PC-9 (cell line): ENCODE data around the gene TRPV5.

Source experiments
- CTCF ChIP-seq: fragments of 200-600 bp; sonication (generic); conservative IDR thresholded peaks from 2 replicates; pipeline ENCODE4 v1.6.1; 2017; ENCODE audit warnings: mixed run types, antibody characterized with exemption, mild to moderate bottlenecking, moderate library complexity
- EZH2 ChIP-seq: fragments of 200-600 bp; sonication (generic); IDR thresholded peaks from 2 replicates; pipeline ENCODE4 v1.8.0; 2017; ENCODE audit warnings: antibody characterized with exemption, low read depth

DNA sequence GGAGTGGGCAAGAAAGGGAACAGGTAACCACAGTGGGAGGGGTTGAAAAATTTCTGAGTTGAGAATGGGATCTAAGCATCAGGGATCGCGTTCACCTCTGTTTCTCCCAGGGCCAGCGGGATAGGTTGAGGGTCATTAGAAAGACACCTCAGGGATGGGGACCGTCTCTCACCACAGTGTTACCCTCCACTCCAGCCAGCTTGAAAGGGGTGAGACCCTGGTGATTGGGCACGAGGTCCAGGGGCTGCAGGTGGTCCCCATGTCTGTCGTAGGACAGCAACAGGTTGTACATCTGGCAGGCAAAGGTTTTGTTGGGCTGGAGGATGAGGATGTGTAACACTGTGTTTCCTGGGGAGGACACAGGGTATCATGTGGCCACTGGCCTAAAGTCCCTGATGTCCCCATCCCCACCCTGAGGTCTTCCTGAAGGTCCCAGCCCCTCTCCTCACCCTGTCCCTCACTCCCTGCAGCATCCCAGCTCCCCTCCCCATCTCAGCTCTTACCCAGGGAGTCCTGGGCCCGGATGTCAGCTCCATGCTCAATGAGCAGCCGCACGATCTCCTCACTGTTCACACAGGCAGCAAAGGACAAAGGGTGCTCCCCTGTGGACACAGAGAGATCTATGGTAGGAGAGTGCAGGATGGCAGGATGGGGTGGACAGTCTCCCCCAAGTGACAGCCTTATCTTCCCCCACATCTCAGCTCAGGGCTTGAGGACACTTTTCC is 57.1 kb downstream of the TRPV5 start:
- TF ChIP-seq CTCF (no peak), EZH2 (no peak)
